M059J (cell line): Measurements from ENCODE around the gene FBXO3. TPM values are rescaled to one million over a fixed set of nuclear protein-coding genes. Genes with fewer than 3 reads are reported as not detected.
"Not testable (repeated sequence)": the region's sequence is repeated elsewhere in the genome, so short reads cannot be mapped to it uniquely, and the experiment has no call there.

Experiments used
- DNase-seq: peaks from one replicate; pipeline ENCODE4 v3.0.0-alpha.2; 2012; ENCODE audit warnings: low read depth
- total RNA-seq: library from RNA; depleted of rRNA; stranded (reverse); fragments of >200 nt; shearing (Covaris generic); gene quantifications from 2 replicates; pipeline ENCODE4 v1.2.3, GENCODE V29; 2014; rRNA removed

Gene FBXO3, protein sequence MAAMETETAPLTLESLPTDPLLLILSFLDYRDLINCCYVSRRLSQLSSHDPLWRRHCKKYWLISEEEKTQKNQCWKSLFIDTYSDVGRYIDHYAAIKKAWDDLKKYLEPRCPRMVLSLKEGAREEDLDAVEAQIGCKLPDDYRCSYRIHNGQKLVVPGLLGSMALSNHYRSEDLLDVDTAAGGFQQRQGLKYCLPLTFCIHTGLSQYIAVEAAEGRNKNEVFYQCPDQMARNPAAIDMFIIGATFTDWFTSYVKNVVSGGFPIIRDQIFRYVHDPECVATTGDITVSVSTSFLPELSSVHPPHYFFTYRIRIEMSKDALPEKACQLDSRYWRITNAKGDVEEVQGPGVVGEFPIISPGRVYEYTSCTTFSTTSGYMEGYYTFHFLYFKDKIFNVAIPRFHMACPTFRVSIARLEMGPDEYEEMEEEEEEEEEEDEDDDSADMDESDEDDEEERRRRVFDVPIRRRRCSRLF
- total RNA-seq = 46.1 and 63.7 TPM in 2 replicates

DNA sequence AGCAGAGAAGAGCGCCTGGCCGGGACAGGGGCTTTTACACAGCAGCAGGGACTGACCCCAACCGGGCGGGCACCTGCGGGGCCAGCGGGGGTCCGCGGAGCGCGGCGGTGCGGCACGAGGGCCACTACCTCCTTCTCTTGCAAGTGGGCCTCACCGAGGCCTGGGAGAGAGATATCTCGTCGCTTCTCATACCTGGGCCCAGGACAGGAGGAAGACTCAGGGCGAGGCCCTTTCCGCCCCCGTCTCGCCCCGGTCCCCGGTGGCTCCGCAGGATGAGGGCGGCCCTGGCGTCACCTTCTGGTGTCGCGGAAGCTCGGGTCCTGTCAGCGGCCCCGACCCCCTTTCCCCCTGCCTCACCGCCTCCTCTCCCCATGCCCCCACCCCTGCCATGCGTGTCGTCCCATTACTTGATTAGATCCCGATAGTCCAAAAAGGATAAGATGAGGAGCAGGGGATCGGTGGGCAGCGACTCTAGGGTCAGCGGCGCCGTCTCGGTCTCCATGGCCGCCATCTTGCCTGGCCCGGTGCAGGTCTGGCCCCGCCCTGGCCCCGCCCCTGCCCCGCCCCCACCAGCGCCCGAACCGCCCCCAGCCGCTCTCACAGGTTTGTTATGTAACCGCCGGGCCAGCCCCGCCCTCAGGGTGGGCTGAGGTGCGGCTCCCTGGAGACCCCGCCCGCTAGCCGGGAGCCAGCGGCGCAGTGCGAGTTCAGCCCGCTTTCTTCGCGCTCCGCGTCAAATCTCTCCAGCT, at the start of gene FBXO3:
TSS of gene FBXO3 (minus strand) at position 534 of the 749 bp plus-strand sequence. CDS start at position 511, 23 bp downstream.
- DNase-seq = peak; percentile 87

DNA sequence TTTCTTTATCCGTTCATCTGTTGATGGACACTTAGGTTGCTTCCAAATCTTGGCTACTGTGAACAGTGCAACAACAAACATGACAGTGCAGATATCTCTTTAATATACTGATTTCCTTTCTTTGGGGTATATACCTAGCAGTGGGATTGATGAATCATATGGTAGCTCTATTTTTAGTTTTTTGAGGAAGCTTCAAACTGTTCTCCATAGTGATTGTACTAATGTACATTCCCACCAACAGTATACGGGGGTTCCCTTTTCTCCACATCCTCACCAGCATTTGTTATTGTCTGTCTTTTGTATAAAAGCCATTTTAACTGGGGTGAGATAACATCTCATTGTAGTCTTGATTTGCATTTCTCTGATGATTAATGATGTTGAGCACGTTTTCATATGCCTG, 48.7 kb upstream of the FBXO3 start:
- not testable (repeated sequence) for DNase-seq

DNA sequence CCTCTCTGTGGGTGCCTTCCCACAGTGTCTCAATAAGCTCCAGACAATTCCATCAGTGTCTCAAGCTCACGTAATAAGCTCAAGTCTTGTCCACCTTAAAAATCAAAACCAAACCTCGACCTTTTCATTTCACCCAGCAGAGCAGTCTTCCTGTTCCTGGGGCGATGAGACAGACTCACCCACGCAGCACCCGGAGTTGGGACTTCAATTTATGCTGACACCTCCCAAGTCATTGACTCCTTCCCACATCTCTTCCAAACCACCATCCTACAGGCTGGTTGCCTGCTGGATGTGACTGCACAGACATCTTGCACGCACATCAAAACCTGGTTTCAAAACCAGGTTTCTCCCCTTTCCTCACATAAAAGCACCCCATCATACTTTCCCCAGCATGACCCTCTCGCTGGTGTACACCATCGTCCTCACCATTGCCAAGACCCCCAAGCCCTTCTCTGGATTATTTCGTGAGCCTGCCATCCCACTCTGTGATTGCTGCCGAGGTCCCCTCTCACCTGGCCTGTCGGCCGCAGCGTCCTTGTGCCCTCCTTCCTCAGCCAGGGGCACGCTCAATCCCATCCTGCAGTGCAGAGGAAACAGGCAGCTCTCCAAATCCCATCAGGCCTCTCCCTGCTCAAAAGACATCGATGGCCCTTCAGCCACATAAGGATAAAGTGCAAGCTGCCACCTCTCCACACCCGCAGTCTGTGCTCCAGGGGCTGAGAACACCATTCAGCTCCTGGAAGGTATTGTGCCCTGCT, 45.1 kb upstream of the FBXO3 start:
- DNase-seq = no peak

DNA sequence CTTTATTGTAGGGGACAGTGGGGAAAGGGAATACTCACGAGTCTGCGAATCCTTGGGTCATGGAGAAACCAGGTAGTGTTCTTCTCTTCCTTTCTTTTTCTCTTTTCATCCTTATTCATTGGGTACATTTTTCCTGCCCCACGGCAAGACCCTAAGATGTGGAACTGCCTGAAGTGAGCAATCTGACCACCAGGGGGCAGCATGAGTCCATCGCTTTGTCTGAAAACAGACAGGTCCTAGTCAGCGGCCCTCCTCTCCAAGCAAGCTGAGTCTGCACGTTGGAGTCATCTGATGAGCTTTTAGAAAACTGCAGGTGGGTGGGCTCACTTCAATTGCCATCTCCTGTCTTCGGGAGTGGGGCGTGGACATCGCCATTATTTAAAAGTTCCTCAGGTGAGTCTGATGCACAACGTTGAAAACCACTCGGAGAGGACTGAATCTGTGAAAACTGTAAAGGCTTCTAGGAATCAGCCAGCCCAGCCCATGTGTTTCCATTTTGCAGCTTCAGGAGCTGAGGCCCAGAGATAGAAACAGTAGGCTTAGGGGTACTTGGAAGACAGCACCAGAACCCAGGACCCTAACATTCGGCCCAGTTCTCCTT, 34.0 kb upstream of the FBXO3 start:
- DNase-seq = peak; percentile 77

DNA sequence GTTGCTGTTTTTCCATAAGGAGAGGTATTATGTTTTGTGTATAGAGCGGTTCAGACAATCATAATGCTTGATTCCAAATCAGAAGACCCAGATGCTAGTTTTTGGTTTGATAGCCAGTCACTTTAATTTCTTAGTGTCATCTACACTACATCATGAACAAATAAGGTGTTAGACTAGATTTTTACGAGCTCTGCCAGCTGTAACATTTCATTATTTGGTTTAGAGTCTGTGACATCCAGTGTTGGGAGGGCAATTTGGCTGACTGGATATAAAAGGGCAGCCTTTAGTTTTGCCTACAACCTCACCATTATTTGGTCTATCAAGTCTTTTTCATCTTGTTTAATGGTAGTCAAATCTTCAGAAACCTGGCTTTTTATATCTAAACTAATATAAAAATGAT, 30.2 kb upstream of the FBXO3 start:
- DNase-seq = no peak

DNA sequence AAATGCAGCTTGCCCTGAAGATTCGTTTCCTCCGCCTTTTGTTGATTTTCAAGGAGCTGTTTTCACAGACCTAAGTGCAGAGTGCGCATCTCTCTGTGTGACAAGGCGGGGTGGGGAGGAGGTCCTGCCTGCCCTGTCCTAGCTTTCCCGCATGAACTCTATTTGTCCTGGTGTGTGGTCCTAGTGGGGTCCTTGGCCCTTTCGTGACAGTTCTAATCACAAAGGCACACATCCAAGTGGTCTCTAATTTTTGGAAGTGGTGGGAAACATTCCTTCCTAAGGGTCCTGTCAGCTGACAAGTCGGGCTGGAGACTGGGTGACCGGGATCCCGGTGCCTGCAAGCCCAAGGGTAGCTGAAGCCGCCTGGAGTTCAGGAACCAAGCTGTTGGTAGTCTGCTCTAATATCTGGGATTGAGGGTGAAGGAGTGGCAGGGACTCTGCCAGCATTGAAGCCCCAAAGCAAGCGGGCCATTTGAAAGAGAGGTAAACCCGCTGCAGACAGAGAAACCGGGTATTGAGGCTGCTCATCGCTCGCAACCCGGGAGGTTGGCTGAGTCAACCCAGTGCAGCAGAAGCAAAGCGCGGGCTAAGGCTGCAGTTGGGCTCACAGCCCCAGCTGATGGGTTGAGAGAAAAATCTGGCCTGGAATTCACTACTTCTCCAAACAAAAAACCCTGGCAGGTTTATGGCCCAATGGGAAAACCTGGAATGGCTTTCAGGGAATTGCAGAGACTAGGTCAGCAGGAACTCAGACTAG, 28.1 kb upstream of the FBXO3 start:
- peak; percentile 92 for DNase-seq

DNA sequence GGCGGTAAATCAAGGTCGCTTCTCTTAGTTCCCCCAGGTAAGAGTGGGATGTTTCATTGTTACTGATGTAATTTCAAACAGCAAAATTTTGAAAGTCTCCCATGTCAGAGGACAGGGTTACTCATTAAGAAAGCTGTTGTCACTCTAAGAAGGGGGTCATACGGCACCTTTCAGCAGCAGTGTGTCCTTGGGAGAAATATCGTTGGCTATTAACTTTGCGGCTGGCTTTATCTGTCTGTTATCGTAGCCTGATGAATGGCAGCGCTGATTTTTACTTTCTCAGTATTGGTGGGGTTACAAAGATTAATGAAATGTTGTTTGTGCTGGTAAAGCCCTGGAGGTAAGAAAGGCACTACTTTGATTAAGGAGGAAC, 27.5 kb upstream of the FBXO3 start:
- no peak for DNase-seq

DNA sequence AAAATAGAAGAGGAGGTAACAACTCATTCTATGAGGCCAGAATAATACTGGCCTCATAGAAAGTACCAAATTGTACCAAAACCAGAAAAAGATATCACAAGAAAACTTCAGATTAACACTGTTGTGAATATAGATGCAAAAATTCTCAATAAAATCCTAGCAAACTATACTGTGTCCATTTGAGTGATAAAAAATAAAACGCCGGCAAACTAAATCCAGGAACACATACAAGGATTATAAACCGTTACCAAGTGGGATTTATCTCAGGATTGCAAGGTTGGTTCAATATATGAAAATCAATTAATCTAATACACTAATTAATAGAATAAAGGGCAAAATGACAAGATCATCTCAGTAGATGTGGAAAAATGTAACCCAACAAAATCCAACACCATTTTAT, 23.6 kb upstream of the FBXO3 start:
- no peak for DNase-seq

DNA sequence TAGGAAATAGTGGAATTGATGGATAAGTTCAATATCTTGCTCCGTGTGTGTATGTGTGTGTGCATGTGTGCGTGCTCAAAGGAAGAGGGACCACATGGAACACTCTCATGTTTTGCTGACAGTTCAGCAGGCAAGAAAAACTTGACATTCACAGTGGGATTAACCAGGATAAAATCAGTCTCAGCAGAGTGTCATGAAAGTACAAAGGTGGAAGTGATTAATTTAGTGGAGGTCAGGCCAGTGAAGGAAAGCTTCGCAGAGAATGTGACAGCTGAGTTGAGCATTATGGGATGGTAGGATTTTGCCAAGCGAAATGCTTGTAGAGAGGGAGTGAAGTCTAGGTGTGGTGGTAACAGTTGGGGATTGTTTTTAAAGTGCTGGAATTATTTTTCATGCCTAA, 15.7 kb upstream of the FBXO3 start:
- no peak for DNase-seq

DNA sequence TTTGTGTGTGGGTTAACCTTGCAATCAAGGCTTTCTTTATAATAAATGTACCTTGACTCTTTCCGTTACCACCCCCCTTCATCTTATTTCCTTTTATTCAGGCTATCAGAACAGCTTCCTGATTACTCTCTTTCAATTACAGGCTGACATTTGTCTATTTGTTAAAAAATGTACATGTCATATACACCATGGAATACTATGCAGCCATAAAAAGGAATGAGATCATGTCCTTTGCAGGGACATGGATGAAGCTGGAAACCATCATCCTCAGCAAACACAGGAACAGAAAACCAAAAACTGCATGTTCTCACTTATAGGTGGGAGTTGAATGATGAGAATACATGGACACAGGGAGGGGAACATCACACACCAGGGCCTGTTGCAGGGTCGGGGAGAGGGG, 13.8 kb upstream of the FBXO3 start:
- DNase-seq = not testable (repeated sequence)

DNA sequence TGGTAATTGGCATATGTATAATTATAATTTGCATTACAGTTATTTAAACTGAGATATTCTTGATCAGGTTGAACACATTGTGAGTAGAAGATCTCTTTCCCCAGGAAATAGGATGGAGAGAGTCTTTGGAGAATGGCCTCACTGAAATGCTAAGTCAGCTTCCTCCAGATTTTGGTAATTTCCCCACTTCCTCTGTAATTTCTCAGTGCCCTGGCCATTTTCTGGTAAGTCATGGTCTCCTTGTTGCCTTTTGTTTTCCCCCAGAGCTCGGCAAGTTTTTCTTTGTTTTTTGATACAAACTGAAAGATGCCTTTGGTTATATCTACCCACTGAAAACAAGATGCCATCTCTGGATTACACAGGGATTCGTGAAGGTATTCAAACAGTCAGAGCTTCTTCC, 12.8 kb upstream of the FBXO3 start:
- no peak for DNase-seq

DNA sequence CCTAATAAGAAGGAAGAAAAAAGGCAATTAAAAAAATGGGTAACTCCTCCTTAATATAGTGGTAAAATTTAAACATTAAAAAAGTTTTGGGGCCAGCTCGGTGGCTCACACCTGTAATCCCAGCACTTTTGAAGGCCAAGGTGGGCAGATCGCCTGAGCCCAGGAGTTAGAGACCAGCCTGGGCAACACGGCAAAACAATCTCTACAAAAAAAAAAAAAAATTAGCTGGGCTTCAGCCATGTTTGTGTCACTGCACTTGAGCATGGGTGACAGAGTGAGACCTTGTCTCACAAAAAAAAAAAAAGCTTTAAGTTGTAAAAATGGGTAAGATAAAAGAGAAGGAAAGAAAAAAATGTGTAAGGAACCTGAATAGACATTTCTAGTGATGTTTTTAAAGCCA, 11.3 kb upstream of the FBXO3 start:
- DNase-seq = no peak

DNA sequence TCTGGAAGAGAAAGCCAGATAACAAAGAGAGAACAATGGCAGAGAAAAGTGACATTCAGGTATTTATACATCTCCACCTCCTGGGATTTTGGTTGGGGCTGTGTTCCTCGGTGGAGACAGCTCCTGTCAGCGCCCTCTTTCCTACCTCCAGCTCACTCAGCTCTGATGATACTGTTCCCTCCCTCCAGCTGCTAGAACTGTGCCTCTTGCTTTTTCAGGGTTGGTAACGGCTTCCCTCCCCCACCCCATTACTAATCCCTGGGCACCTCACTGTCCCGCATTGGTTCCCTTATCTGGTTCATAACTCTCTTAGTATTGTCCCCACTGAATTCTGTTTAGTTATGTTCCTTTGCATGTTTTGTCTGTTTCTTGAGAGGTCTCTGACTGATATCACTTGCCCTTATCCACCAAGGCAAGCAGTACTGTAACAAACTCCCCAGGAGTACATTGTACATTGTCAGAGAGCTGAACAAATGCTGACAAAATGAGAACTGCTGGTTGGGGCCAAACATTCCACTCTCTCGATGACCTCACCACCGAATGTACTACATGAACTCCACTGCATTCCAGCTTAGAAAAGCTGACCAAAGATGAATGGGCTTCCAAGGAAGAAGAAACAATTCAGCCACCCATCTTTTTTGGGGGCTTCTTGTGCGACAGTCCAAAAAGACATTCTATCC, 5.7 kb upstream of the FBXO3 start:
- peak; percentile 67 for DNase-seq

DNA sequence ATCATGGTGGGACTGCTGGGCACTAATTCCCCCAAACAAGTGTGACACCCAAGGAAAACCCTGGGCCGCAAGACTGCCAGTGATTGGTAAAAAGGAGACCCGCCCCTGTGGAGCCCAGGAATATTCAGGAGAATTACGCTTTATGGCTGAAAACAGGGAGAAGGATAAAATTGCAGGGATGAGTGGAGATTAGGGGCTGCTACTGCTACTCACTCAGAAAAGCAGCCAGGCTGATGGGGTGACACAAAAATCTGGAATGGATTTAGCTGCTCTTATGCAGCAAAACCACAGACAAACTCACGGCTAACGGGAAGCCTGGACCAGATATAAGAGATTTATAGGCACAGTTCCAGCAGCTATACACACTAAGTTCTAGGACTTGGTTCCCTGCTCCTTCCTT, 4.4 kb upstream of the FBXO3 start:
- peak; percentile 67 for DNase-seq

DNA sequence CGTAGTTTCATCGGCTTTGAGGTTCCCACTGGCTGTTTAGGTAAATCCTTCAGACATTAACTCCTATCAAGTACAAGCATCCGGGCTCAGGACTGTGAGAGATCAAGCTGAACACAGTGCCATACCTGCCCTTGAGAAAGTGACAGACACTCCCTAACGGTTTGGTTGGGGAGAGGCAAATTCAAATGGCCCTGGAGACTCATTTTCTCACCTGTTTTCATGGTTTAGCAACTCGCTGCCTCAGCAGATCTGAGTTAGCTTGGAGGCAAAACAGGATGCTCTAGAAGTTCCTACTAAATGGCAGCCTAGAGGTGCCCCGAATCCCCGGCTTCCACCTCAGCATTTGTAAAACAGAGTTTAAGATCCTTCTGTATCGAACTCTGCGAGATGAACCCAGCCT, 3.6 kb upstream of the FBXO3 start:
- no peak for DNase-seq

DNA sequence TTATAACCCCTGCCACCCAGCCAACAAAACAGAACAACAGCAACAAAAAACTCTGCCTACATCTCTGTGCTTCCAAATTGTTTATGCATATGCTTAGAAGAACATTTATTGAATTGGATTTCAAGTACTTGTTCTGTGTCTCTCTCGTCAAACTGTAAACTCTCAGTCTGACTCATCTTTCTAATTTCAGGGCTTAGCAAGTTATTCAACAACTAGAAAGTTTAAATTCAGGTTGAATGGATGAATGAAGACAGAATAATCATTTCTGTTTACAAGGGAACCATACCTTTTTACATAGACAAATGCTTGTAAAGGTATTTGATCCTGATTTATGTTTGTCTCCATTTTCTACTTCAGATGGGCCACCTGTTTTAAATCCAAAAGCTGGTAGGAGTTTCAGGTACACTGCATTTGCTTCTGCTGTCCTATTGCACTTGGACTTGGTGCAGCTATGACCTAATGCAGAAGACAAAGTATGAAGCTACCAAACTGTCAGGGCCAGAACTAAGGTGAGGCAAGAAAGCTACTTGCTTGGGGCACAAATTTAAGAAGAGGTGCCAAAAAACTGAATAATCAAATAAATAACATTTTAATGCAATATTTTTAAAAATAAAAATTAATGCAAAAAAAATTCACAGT, 1.6 kb upstream of the FBXO3 start:
- peak; percentile 26 for DNase-seq

DNA sequence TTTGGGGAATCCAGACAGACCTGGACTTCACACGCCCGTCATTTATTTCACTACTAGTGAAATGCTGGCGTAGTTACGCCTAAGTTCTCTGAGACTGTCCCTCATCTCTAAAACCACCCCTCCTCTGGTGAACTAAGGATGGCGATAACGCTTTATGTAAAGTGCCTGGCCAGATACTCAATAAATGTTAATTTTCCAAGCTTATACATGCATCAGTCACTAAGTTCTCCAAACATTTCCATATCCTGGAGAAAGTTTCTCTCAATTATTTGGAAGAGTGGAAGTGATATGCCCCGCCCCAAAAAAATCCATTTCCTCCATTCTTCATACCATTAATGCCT, 1.1 kb upstream of the FBXO3 start:
- DNase-seq = no peak

DNA sequence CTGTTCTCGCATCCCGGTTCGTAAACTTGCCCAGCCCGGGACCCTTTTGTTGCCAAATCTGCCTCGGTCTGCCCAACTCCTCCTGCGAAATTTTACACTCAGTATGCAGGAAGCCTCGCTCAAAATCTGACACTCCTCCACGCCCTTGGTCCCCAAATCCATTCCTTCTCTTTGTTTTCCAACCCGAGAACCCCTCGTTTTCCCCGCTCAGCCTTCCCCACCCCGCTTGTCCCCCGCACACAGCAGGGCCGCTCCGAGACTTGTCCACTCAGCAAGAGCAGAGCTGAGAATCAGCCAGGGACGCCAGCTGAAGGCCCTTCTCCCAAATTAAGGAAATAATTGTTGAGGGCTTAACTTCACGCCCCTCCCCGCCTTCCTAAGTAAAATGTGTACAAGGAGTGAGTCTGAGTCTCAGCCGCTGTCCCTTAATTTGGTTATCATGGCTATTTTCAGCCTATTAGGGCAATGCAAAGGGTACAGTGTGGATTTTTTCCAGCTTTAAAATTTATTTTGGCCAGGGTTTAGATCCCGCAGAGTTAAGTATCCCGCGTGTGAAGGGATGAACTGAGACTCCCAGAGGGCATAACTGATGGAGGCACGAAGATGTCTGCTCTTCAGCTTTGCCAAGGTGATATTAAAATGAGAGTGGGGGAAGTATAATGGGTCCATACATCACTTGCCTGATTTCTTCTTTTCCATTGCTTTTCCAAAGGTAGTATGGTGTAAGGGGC, 581 bp upstream of the FBXO3 start:
- no peak for DNase-seq

DNA sequence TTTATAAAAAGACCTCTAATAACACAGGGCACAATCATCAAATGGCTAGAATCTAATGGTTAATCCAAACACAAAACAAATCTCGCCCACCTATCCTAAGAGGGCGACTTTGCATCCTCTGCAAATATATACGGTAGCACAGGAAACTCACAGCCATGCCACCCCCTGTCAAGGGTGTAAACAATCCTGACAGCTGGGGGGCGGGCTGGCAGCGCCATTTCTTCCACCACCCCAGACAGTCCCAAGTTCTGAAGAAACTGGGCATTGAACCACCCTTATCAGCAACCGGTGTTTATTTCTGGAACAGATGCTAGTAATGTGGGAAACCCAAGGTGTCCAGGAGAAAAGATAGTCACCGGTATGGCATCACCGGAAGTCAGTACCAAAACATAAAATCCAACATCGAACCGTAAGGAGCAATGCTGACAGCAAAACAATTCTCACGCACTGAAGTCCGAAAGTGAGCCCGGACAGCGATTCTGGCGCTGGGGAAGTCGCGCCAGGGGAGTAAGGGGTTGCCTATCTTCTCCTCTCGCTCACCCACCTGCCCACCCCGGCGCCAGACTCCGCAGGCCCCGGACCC, 825 bp downstream of the FBXO3 start:
- peak; percentile 63 for DNase-seq
